Ammon's horn (tissue), 1 donor: ENCODE results near the gene EFHD1.

Experiments used
- DNase-seq: peaks from one replicate; pipeline ENCODE4 v3.0.0-alpha.2; 2016; ENCODE audit warnings: low spot score

The EFHD1 gene

GRCh38 chr2:232633413-232634205 is at the start of gene EFHD1:
TSS of gene EFHD1 (plus strand) at chr2:232633604. CDS start at chr2:232633705, 101 bp downstream.
- DNase-seq, result peak; percentile 87

- DNase-seq, result no peak
Observed at GRCh38 chr2:232584238-232584637, 49.2 kb upstream of the EFHD1 start.

GRCh38 chr2:232586943-232587505 is 46.4 kb upstream of the EFHD1 start:
- no peak for DNase-seq

GRCh38 chr2:232587512-232587911 is 45.9 kb upstream of the EFHD1 start:
- DNase-seq, result no peak

- DNase-seq, result no peak
Observed at GRCh38 chr2:232588031-232588430, 45.4 kb upstream of the EFHD1 start.

- peak; percentile 79 for DNase-seq
Observed at GRCh38 chr2:232588680-232589585, 44.5 kb upstream of the EFHD1 start.

- DNase-seq, result no peak
Observed at GRCh38 chr2:232592772-232593395, 40.5 kb upstream of the EFHD1 start.

GRCh38 chr2:232593982-232594381 is 39.4 kb upstream of the EFHD1 start:
- no peak for DNase-seq

GRCh38 chr2:232597362-232598079 is 35.9 kb upstream of the EFHD1 start:
- DNase-seq, result no peak

- DNase-seq, result no peak
Observed at GRCh38 chr2:232598293-232598692, 35.1 kb upstream of the EFHD1 start.

GRCh38 chr2:232600053-232600773 is 33.2 kb upstream of the EFHD1 start:
- no peak for DNase-seq

GRCh38 chr2:232603283-232603682 is 30.1 kb upstream of the EFHD1 start:
- DNase-seq, result no peak

GRCh38 chr2:232604535-232604934 is 28.9 kb upstream of the EFHD1 start:
- no peak for DNase-seq

GRCh38 chr2:232607011-232607410 is 26.4 kb upstream of the EFHD1 start:
- no peak for DNase-seq

GRCh38 chr2:232609607-232610006 is 23.8 kb upstream of the EFHD1 start:
- no peak for DNase-seq

GRCh38 chr2:232610081-232610480 is 23.3 kb upstream of the EFHD1 start:
- DNase-seq, result no peak

- no peak for DNase-seq
Observed at GRCh38 chr2:232611061-232611460, 22.3 kb upstream of the EFHD1 start.

- peak; percentile 69 for DNase-seq
Observed at GRCh38 chr2:232611559-232612218, 21.7 kb upstream of the EFHD1 start.

GRCh38 chr2:232613538-232614134 is 19.8 kb upstream of the EFHD1 start:
- no peak for DNase-seq

GRCh38 chr2:232615339-232615738 is 18.1 kb upstream of the EFHD1 start:
- no peak for DNase-seq
